Measurements from ENCODE around the gene CCS.

Gene CCS

DNA sequence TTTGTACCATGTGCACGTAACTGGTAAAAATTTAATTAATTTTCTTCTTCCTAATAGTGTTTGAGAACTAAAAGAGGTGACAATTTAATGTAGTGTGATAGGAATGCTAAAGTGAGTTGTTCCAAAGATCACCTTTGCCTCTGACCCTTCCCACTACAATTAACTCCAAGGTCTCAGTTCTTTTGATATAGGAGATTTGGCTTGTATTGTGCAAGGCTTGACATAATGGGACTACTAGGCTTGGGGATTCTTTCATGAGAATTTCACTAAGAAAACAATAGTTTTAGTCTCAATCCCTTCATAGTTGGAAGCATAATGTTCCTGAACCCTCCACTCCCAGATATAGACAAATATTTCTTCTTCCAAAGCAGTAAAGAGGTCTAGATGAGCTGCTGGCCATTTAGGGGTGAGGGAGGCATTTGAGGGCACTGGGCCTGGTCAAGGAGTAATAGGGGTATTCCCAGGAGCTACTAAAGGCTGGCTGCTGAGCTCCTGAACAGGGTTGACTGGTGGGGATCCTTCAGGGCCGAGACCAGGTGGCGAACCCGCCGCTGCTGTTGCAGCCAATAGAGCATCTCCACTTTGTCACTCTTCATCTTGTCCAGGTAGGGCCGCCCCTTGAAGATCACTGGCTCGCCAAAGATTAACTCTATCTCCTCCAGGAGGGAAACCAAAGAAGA, 2.8 kb upstream of the CCS start:
- Histone ChIP-seq H3K27me3 (no peaks in the 10 kb centered on the region), H3K9me3 (no peaks in the 10 kb centered on the region), H3K27ac (no peak overlapping the region), H3K36me3 (no peaks in the 10 kb centered on the region), H3K4me1 (ENCODE audit: control insufficient read depth in 1 of 2, insufficient read depth in 1 of 2, low read depth in 1 of 2, low read length in 1 of 2) (peaks cover 15 to 19% of the 10 kb centered on the region in 2 experiments), H3K4me3 (ENCODE audit: low read depth in 1 of 2, low read length in 1 of 2) (no peak overlapping the region)
- TF ChIP-seq, protein P1, sequence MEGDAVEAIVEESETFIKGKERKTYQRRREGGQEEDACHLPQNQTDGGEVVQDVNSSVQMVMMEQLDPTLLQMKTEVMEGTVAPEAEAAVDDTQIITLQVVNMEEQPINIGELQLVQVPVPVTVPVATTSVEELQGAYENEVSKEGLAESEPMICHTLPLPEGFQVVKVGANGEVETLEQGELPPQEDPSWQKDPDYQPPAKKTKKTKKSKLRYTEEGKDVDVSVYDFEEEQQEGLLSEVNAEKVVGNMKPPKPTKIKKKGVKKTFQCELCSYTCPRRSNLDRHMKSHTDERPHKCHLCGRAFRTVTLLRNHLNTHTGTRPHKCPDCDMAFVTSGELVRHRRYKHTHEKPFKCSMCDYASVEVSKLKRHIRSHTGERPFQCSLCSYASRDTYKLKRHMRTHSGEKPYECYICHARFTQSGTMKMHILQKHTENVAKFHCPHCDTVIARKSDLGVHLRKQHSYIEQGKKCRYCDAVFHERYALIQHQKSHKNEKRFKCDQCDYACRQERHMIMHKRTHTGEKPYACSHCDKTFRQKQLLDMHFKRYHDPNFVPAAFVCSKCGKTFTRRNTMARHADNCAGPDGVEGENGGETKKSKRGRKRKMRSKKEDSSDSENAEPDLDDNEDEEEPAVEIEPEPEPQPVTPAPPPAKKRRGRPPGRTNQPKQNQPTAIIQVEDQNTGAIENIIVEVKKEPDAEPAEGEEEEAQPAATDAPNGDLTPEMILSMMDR (IDR thresholded peaks at IDR 0.05): no peak

DNA sequence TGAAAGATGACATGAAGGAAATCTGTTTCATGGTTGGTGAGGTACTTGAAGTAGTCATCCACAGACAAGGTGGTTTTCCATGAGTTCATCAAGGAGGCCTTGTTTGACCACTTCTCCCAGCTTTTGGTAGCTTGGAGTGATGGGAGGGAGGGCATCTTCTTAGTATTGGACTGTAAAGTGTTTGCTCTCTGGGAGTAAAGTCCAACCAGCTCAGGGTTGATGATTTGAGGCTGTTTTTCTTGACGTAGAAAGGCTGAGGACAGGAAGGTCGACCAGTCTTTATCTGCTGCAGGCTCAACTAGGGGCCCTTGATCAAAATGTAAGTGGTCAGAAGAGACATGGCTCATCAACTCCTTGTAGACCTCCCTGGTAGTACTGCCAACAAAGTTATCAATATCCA, 1.8 kb upstream of the CCS start:
- TF ChIP-seq, protein P1 (IDR thresholded peaks at IDR 0.05): no peak
- Histone ChIP-seq H3K27ac (no peak overlapping the region), H3K4me3 (ENCODE audit: low read depth in 1 of 2, low read length in 1 of 2) (no peak overlapping the region), H3K4me1 (ENCODE audit: control insufficient read depth in 1 of 2, insufficient read depth in 1 of 2, low read depth in 1 of 2, low read length in 1 of 2) (peaks cover 15 to 19% of the 10 kb centered on the region in 2 experiments), H3K9me3 (no peaks in the 10 kb centered on the region), H3K27me3 (no peaks in the 10 kb centered on the region), H3K36me3 (no peaks in the 10 kb centered on the region)

DNA sequence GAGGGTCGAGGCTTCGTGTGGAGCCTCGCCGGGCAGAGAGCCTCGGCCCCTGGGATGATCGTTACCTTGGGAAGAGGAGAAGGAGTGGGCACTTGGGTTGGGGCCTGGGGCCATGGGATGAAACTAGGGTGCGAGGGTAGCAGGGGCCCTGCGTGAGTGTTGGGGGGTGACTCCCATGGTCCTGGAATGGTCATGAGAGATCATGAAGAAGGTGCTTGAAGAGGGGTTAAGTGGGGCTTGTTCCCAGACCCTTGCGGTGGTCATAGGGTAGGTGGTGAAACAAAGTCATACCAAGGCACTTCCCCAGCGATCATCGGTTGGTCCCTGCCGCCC, 284 bp downstream of the CCS start:
- Histone ChIP-seq H3K9me3 (no peaks in the 10 kb centered on the region), H3K4me1 (ENCODE audit: control insufficient read depth in 1 of 2, insufficient read depth in 1 of 2, low read depth in 1 of 2, low read length in 1 of 2) (peaks cover 15 to 19% of the 10 kb centered on the region in 2 experiments), H3K4me3 (ENCODE audit: low read depth in 1 of 2, low read length in 1 of 2) (peak overlapping the region; percentile 88 to 94), H3K27ac (peak overlapping the region; percentile 86), H3K27me3 (no peaks in the 10 kb centered on the region), H3K36me3 (no peaks in the 10 kb centered on the region)
- TF ChIP-seq, protein P1 (IDR thresholded peaks at IDR 0.05): no peak

DNA sequence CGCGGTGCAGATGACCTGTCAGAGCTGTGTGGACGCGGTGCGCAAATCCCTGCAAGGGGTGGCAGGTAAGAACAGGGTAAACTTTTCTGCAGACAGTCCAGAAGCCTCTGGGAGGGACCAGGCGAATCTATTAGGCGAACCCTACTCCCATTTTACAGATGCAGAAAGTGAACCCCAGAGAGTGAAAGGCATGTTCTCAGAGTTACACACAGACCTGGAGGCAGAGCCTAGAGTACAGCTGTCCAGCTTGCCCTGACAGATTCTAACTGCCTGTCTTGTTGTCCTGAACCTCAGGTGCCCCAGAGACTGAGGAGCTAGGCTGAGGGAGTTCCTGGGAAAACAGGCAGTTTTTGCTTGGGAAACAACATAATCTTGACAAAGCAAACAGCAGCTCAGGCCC, 665 bp downstream of the CCS start:
- Histone ChIP-seq H3K9me3 (no peaks in the 10 kb centered on the region), H3K4me3 (ENCODE audit: low read depth in 1 of 2, low read length in 1 of 2) (peak overlapping the region; percentile 88 to 94), H3K27ac (peak overlapping the region; percentile 86), H3K36me3 (no peaks in the 10 kb centered on the region), H3K27me3 (no peaks in the 10 kb centered on the region), H3K4me1 (ENCODE audit: control insufficient read depth in 1 of 2, insufficient read depth in 1 of 2, low read depth in 1 of 2, low read length in 1 of 2) (peaks cover 15 to 19% of the 10 kb centered on the region in 2 experiments)
- TF ChIP-seq, protein P1 (IDR thresholded peaks at IDR 0.05): no peak

DNA sequence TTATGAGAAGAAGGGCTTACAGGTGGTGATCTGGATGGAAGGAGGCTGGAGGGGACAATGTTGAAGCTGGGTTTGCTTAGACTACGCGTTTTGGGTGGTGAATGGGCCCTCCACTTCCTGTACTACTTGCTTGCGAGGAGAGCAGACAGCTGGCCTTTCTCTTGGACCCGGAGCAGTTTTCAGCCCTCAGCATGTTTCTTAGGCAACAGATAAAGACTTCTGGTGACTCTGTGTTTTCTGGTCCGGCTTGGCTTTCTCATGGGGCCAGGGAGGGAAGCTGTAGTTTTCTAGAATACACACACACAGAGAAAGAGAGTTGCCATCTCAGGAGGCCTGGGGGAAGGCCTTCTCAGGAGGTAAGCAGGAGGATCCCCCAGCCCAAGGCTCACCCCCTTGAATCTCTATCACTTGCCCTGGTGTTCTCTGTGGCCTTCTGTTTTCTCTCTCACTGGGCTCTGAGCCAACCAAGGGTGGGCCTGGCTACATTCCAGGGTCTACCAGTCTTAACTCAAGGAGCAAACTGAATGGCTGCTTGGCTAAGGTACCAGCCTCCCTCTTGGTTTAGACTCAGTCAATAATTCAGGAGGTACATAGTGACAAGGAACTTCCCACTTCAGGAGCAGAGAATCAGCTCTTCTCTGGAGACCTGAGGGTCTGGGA, 2.4 kb downstream of the CCS start:
- TF ChIP-seq, protein P1 (IDR thresholded peaks at IDR 0.05): no peak
- H3K9me3 ChIP-seq: no peaks in the 10 kb centered on the region
- no peaks in the 10 kb centered on the region for H3K27me3 ChIP-seq
- peaks cover 15 to 19% of the 10 kb centered on the region in 2 experiments for H3K4me1 ChIP-seq (ENCODE audit: control insufficient read depth in 1 of 2, insufficient read depth in 1 of 2, low read depth in 1 of 2, low read length in 1 of 2)
- no peak overlapping the region for H3K4me3 ChIP-seq (ENCODE audit: low read depth in 1 of 2, low read length in 1 of 2)
- peaks cover 16% of the 10 kb centered on the region for H3K36me3 ChIP-seq
- H3K27ac ChIP-seq: peak overlapping the region; percentile 14

All from neutrophil (primary cell).